ENCODE measurements around the gene CHAT.

The CHAT gene

DNA sequence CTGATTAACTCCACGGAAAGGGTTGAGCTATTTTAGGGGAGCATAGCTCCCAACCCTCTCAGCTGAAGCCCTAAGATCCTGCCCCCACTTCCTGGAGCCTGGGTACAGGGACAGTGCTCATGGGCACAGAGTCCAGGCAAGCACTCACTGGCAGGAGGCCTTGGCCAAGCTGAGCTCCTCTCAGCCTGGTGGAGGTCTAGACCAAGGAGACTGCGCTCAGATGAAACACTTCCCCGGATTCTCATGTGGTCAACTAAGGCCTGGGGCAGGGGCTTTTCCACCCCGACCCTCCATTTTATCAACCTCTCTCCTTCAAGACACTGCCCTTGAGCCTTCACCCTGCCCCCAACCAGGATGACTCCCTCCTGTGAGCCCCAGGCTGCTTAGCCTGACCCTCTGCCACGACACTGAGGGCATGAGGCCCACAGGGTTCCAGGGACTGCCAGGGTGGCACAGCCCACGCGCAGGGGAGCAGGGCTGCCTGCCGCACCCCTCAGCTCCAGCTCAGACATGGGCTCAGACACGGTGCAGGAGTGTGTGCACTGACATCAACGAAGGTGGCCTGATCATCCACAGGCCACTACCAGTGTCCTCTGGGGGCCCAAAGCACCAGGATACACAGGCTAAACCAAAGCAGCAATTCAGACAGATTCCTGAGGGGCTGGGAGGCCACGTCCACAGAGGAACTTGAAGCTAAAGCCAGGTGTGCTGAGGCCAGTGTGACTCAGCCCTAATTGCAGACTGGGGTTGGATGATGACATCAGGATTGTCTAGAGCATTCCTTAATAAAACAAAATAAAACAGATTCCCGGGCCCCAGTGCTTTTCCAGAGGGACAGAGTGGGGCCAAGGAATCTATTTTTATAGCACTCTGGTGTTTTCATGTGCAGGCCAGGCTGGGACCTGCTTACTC is 18.8 kb downstream of the CHAT start:
- DNase-seq: no peak

DNA sequence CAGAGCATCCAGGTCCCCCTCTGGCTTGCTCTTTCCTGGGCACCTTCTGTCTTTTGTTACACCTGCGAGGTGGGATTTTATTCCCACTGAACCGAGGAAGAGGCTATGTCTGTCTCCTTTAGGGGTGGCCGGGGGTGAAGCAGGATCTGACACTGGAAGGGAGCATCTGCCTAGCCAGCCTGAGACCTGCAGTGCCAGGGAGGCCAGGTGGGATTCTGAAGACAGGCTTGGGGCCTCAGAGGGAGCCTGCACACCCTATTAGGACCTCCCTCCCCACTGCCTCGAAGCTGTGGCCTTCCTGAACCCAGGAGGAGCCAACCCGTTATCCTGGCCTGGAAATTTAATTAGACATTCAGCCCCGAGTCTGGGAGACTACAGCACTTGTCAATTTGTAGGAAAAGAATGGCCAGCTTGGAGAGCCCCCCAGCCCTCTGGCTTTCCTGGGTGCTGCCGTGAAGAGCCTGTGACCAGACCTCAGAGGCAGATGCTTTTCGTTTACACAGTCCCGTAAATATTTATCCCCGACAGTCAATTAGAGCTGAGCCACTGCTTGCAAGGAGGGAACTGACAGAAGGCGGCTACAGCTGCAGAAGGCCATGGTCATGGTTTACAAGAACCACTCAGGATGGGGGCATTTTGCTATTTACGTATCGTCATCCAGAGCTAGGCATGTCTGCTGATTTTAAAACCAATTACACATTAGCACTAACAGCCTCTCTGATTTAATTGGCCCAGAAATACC is 19.7 kb downstream of the CHAT start:
- no peak for DNase-seq

DNA sequence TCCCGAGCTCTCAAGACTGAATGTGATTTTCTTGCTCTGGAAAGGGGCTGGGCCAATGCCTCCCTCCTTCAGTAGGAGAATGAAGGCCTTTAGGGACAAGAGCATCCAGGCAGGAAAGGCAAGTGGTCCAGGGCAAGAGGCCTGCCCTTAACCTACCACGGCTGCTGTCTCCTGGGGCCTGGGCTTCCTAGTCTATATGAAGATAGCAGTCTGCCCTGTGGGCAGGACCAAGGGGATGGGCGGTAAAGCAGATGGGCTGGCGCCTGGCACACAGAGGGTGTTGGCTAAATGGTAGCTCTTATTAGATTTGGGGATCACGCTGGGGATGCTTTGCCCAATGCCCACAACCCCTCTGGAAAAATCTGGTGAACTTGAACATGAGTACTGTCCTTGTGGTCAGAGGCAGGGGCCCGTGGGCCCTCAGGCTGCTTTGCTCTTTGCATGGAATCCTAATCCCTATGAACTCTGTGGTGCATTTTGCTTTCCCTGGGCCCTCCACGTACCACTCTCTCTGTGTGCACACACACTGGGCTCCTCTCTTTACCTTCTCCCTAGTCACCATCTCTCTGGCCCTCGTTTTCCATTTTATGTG is 20.3 kb downstream of the CHAT start:
- no peak for DNase-seq

DNA sequence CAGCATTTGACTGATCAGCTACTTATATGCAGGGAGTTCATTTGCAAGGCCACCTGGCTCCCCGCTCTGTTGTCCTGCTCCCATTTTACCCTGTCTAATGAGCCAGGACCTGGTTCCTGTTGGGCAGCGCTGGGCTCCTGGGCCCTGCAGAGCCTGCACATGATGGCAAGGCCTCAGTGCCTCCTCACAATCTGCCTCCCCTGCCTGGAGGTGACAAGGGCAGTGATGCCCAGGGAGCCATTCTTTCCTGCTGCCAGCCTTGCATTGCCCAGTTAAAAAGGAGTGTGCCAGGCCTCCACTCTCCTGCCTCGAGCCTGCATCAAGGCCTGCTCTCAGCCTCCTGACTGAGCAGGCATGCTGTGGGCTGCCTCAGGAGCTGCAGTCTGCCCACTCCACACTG is 28.5 kb downstream of the CHAT start:
- DNase-seq: no peak

GRCh38 chr10:49643241-49644034 is 29.6 kb downstream of the CHAT start:
- DNase-seq: no peak

GRCh38 chr10:49644035-49644646 is 30.3 kb downstream of the CHAT start:
- DNase-seq: no peak

DNA sequence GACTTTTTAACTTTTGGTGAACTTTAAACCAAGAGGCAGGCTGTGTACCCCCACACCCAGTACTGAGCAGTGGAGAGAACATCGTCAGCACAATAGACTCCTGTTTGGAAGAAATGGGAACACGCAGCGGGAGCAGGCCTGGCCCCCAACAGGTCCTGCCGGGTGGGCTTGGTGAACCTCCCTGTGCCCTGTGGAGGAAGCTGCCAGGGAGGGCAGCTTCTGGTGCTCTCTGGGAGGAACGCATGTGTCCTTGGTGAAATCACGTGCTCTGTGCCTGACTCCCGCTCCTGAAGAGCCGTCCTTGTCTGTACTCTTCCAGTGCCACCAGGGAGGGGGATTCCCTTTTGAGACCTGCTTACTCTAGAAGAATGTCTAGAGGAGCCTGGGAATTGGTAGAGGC is 31.6 kb downstream of the CHAT start:
- no peak for DNase-seq

GRCh38 chr10:49645871-49646870 is 32.3 kb downstream of the CHAT start:
- no peak for DNase-seq

DNA sequence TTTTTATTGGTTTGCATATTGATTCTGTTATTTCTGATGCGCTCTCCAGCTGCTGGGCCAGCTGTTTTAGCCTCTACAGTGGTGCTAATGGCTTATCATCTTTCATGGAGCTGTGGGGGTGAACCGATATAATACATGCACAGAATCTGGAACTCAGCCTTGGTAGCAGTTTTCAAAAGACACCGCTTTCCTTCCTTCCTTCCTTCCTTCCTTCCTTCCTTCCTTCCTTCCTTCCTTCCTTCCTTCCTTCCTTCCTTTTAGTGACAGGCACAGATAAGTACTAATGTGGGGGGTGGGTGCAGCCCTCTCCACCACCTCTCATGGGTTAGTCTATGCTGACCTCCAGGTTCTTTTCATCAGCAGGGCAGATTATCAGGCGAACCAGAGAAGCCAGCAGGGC is 33.7 kb downstream of the CHAT start:
- no peak for DNase-seq

- no peak for DNase-seq
Measured at GRCh38 chr10:49647985-49648795, 34.4 kb downstream of the CHAT start.

GRCh38 chr10:49649294-49649693 is 35.5 kb downstream of the CHAT start:
- no peak for DNase-seq

DNA sequence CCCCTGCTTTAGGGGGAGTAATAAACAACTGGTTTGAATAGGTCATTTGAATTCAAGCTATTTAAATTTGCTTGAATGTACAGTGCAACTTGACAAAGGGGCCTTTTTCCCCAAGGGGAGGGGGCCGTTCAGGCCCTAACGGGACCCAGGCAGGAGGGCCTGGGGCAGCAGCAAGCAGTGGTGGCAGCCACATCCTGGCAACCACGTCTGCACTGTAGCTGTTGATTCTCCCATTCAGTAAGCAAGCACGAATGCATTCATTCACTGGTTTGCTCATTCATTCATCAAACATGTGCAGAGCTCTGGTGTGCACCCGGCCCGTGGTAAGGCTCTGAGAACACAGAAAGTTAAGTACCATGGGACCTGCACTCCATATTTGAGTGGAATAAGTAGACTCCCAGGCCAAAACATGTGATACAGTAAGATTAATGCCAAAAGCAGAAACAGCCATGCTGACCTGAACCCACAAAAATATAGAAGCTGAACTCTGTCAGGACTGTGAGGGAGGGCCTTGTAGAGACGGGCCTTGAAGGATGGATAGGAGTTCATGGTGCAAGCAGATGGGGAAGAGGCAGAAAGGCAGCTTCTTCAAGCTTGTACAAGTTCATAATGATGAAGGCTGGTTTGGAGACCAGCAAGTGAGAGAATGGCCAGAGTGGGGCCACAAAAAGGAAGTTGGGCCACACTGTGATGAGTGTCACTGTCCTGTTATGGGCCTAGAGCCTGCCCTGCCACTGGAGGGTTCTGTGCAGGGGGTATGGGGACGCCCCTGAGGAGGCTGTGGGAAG is 36.3 kb downstream of the CHAT start:
- no peak for DNase-seq

DNA sequence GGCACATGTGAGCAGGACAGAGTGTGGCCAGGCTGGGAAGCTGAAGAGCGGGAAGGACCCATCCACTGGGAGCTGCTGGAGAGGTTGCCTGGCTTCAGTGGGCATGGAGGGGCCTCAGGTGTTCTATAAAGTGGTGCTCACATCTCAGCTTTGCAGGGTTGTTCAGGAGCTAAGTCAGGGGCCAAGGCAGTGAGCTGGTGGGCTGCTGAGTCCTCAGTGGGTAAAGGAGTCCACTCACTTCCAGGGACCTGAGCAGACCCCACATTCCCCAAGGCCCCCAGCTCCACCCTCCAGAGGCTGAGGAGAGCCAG is 36.8 kb downstream of the CHAT start:
- no peak for DNase-seq

GRCh38 chr10:49651039-49651835 is 37.4 kb downstream of the CHAT start:
- DNase-seq: no peak

GRCh38 chr10:49651917-49652316 is 38.1 kb downstream of the CHAT start:
- no peak for DNase-seq

- no peak for DNase-seq
Measured at GRCh38 chr10:49652421-49653272, 38.8 kb downstream of the CHAT start.

DNA sequence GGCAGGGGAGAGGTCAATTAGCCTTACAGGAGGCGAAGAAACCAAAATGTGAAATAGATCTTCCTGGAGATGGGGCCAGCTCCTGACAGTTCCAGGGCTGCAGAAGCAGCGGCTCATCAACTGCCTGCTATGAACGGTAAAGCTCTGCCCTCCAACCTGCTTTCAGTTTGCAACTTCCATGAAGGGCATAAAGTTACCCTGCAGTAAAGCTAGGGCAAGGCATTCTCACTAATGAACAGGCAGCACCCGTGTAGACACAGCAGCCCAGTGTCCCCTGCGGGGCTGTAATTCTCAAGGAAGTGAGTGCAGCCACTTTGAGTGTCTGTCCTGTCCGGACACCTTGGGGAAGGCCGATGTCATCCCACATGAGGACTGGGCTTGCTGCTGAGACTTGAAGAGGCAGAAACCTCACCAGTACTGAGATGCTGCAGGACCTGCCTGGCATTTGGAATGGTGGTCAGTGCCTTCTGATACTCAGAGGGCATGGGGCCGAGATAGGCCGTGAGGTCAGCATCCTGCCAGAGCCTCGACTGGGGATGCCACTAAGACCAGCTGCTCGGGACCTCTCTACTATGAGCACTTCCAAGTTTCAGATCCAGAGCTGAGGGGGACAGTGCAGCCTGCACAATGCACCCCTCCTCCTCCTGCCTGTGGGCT is 39.6 kb downstream of the CHAT start:
- no peak for DNase-seq

All from GOT3 (cell line).